MM.1S (cell line): ENCODE results near the gene PDLIM4.

Experiments
- DNase-seq: peaks from one replicate; pipeline ENCODE4 v3.0.0-alpha.2; 2015
- H2AFZ ChIP-seq: fragments of 300-600 bp; sonication (generic); 2 replicates; pipeline ENCODE4 v1.6.0; 2016; ENCODE audit warnings: antibody characterized with exemption, low read length
- H3F3A ChIP-seq: fragments of 300-600 bp; sonication (generic); 2 replicates; pipeline ENCODE4 v1.6.1; 2016; ENCODE audit warnings: mild to moderate bottlenecking, antibody characterized with exemption, low read length, moderate library complexity, mixed read lengths; ENCODE audit not compliant: insufficient read depth
- H3K27ac ChIP-seq: fragments of 300-600 bp; sonication (generic); 2 replicates; pipeline ENCODE4 v1.5.1; 2016; ENCODE audit warnings: mild to moderate bottlenecking, low read length
- H3K27me3 ChIP-seq: fragments of 300-600 bp; sonication (generic); replicated peaks from 2 replicates; pipeline ENCODE4 v1.6.0; 2016; ENCODE audit warnings: low read length; ENCODE audit not compliant: insufficient read depth
- H3K36me3 ChIP-seq: fragments of 300-600 bp; sonication (generic); replicated peaks from 2 replicates; pipeline ENCODE4 v1.6.1; 2016; ENCODE audit warnings: mild to moderate bottlenecking, low read length, mixed read lengths; ENCODE audit not compliant: insufficient read depth
- H3K4me1 ChIP-seq: fragments of 300-600 bp; sonication (generic); 2 replicates; pipeline ENCODE4 v1.6.1; 2016; ENCODE audit warnings: low read length, mixed read lengths
- H3K4me2 ChIP-seq: fragments of 300-600 bp; sonication (generic); 2 replicates; pipeline ENCODE4 v1.6.0; 2016; ENCODE audit warnings: low read depth, low read length
- H3K4me3 ChIP-seq: fragments of 300-600 bp; sonication (generic); 2 replicates; pipeline ENCODE4 v1.5.1; 2016; ENCODE audit warnings: low read length, mixed read lengths
- H3K79me2 ChIP-seq: fragments of 300-600 bp; sonication (generic); 2 replicates; pipeline ENCODE4 v1.6.1; 2016; ENCODE audit warnings: mixed run types, low read length, mixed read lengths
- H3K9ac ChIP-seq: fragments of 300-600 bp; sonication (generic); 2 replicates; pipeline ENCODE4 v1.6.1; 2016; ENCODE audit warnings: low read length, mixed read lengths
- H3K9me2 ChIP-seq: fragments of 300-600 bp; sonication (generic); replicated peaks from 2 replicates; pipeline ENCODE4 v1.6.1; 2016; ENCODE audit warnings: mild to moderate bottlenecking, low read length, mixed read lengths; ENCODE audit not compliant: insufficient read depth
- H3K9me3 ChIP-seq: fragments of 300-600 bp; sonication (generic); replicated peaks from 2 replicates; pipeline ENCODE4 v1.6.1; 2016; ENCODE audit warnings: mild to moderate bottlenecking, low read length, mixed read lengths; ENCODE audit not compliant: insufficient read depth
- H4K20me1 ChIP-seq: fragments of 300-600 bp; sonication (generic); 2 replicates; pipeline ENCODE4 v1.6.1; 2016; ENCODE audit warnings: mild to moderate bottlenecking, low read length, moderate library complexity, mixed read lengths; ENCODE audit not compliant: insufficient read depth
- CTCF ChIP-seq: fragments of 300-600 bp; sonication (generic); IDR thresholded peaks from 2 replicates; pipeline ENCODE4 v1.5.1; 2016; ENCODE audit warnings: antibody characterized with exemption, low read length, mixed read lengths
- EZH2 ChIP-seq: fragments of 300-600 bp; sonication (generic); optimal IDR thresholded peaks from 2 replicates; pipeline ENCODE3; 2017; ENCODE audit warnings: low read depth, mild to moderate bottlenecking, antibody characterized with exemption, low read length, mixed read lengths
- EZH2phosphoT487 ChIP-seq: fragments of 300-600 bp; sonication (generic); IDR thresholded peaks from 2 replicates; pipeline ENCODE4 v1.6.1; 2018; ENCODE audit warnings: antibody characterized with exemption, low read length

The PDLIM4 gene

DNA sequence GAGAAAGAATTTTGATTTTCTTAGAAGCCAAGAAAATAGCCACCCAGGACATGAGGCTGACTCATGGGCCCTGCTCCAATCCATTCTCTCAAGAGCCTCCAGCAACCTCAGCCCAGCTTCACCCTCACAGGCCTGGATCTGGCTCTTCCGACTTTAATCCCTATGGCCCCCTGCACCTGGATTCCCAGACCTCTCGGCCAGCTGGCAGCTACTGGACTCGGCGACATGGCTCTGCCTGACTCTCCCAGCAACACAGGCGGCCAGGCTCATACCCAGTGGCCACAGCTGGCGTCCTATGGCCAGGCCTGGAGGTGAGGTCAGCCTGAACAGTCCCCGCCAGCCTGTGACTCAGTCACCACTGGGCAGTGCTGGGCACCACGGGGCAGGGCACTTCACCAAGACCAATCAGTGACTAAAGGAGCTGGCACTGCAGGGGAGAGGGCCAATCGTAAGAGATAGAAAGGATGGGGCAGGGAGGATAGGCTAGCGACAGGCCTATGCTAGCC, 6.2 kb upstream of the PDLIM4 start:
- Histone ChIP-seq H3K27ac (no peak overlapping the region), H3K4me2 (no peak overlapping the region), H3F3A (no peaks in the 10 kb centered on the region), H3K36me3 (no peaks in the 10 kb centered on the region), H3K79me2 (no peaks in the 10 kb centered on the region), H4K20me1 (no peaks in the 10 kb centered on the region), H2AFZ (no peak overlapping the region), H3K4me3 (no peak overlapping the region), H3K9me3 (no peaks in the 10 kb centered on the region), H3K4me1 (no peaks in the 10 kb centered on the region), H3K9ac (no peak overlapping the region), H3K27me3 (no peaks in the 10 kb centered on the region), H3K9me2 (no peaks in the 10 kb centered on the region)
- DNase-seq: no peak
- TF ChIP-seq CTCF (no peak), EZH2 (no peak), EZH2phosphoT487 (no peak)

DNA sequence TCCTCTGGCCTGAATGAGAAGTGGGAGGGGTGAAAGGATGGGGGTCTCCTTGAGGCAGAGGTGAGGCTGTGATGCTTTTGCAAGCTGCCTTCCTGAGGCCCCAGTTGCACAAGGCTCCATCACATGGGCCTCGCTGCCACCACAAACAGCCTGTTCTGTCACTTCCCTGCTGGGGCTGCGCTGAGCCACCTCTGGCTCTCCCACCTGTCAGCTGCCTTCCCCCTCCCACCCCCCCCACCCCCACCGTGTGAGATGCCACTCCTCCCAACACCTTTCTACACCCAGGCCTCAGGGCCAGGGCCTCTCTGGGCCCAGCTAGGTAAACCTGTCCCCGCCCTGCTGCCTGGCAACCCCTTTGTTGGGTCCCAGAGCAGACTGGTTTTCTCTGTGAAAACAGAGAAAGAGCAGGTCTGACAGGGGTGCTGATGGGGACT, 4.5 kb upstream of the PDLIM4 start:
- Histone ChIP-seq H3K27ac (no peak overlapping the region), H3K36me3 (no peaks in the 10 kb centered on the region), H3K9ac (no peak overlapping the region), H2AFZ (no peak overlapping the region), H4K20me1 (no peaks in the 10 kb centered on the region), H3K27me3 (no peaks in the 10 kb centered on the region), H3K4me1 (no peaks in the 10 kb centered on the region), H3K79me2 (no peaks in the 10 kb centered on the region), H3K4me3 (no peak overlapping the region), H3F3A (no peaks in the 10 kb centered on the region), H3K9me2 (no peaks in the 10 kb centered on the region), H3K9me3 (no peaks in the 10 kb centered on the region), H3K4me2 (no peak overlapping the region)
- no peak for TF ChIP-seq EZH2
- TF ChIP-seq CTCF: no peak
- no peak for TF ChIP-seq EZH2phosphoT487
- DNase-seq: no peak

DNA sequence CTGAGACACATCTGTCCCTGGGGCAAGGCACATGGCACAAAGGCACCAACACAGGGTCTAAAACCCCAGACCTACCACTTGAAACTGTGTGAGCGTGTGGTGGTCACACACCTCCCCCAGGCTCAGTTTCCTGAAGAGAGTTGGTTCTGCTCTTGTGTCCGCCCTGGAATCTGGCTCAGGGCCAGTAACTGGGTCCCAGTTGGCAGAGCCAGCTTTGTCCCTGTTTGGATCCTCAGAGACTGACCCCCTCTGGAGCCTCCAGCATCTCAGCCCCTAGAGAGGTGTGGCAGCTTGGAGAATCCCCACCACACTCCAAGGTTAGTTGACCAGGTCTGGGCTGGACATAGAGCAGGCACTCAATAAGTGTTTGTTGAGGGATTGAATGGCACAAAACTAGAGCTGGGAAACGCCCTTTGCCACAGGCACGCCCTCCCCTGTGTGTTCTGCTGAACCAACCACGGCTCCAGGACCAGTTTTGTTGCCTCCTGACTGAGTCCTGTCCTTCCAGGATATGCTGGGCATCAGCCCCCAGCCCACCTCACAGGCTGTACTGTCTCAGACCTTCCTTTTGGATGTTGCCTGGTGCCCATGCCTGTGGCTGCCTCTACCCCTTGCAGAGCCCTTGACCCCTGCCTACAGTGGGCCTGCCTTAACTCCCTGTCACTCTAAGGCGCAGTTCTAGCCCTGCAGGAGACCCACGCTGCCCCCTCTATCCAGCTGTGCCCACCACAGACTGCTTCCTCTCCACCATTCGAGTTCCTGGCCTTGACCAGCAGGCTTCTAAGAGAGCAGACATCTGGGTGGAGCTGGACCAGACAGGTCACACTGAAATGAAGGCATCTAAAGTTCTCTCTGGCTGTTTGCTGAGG, 3.8 kb upstream of the PDLIM4 start:
- H3K27me3 ChIP-seq: no peaks in the 10 kb centered on the region
- no peaks in the 10 kb centered on the region for H3F3A ChIP-seq
- no peak overlapping the region for H3K4me3 ChIP-seq
- no peaks in the 10 kb centered on the region for H3K9me3 ChIP-seq
- H3K9me2 ChIP-seq: no peaks in the 10 kb centered on the region
- H3K36me3 ChIP-seq: no peaks in the 10 kb centered on the region
- no peak for DNase-seq
- no peak for TF ChIP-seq EZH2phosphoT487
- no peak for TF ChIP-seq CTCF
- no peak for TF ChIP-seq EZH2
- no peaks in the 10 kb centered on the region for H4K20me1 ChIP-seq
- no peak overlapping the region for H3K27ac ChIP-seq
- no peak overlapping the region for H2AFZ ChIP-seq
- H3K79me2 ChIP-seq: no peaks in the 10 kb centered on the region
- no peak overlapping the region for H3K9ac ChIP-seq
- no peak overlapping the region for H3K4me2 ChIP-seq
- no peaks in the 10 kb centered on the region for H3K4me1 ChIP-seq
